Activated T-cell treated with anti-CD3 and anti-CD28 coated beads for 48 hours (primary cell): ENCODE results near the gene CROCC2.

Experiments used
- DNase-seq: peaks from one replicate; pipeline ENCODE4 v3.0.0-alpha.2; 2020; ENCODE audit warnings: low read depth

Gene CROCC2

DNA sequence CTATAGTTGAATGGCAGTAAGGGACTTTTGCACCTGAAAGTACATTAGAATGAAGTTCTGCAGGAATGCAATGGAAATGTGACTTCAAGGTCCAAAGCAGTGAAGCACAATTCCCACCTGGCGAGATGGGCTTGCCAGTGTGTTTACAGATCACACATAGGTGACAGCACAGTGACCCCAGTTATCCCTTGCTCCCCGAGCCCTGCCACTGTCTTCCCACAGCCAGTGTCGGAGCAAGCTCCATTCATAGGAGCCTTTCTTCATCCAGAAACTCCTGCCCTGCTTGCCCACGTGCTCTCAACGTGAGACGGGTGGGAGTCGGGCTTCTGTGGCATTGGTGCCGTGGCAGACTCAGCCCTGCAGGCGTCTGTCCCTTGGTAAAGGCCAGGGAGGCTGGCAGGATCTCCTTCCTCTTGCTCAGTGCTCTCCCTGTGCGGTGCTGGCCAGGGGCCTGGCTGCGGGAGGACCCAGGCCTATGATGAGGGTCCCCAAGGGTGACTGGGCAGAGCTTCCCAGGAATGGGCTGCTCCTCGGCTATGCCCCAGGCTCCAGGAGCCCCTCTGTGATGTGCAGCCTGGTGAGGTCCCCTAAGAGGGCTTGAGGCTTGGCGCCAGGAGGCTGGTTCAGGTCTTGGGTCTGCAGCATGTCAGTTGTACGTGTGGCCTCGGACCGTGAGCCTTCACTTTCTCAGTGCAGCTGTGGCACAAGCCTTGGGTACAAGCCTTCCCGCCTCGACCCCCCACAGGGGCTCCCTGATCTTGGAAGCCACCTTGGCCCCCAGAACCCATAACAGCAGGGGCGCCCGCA, 132.4 kb downstream of the CROCC2 start:
- DNase-seq = no peak

DNA sequence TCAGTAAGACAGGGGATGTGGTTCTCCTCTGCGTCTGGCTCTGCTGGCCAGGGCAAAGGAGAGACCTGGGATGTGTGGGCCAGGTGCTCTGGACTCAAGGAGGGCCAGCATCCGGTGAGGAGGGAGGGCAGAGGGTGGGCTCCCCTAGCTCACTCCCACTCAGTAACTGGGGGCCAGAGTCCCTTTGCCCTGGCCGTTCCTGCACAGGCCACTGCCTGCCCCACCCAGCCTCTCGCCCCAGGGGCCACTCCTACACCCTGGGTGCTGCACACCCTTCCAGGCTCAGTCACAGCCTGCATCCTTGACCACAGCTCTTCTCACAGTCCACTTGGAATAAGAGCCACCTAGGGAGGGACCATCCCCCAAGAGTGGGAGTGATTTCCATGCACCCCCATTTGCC, 133.3 kb downstream of the CROCC2 start:
- no peak for DNase-seq

GRCh38 chr2:241040081-241040803, 134.1 kb downstream of the CROCC2 start:
- DNase-seq = no peak

GRCh38 chr2:241041589-241042158, 135.5 kb downstream of the CROCC2 start:
- no peak for DNase-seq
